GM13976 (cell line): Measurements from ENCODE around the gene N4BP3.

Experiments
- DNase-seq: peaks from one replicate; pipeline ENCODE4 v3.0.0; 2012; ENCODE audit warnings: low spot score
- in situ Hi-C: fragments of 300-500 bp; cut with MboI; formaldehyde crosslinking; loops from one replicate; pipeline ENCODE4 v1.12.0; 2022; ENCODE audit warnings: low sequenced_read_pairs, mixed read lengths, inconsistent platforms; ENCODE audit not compliant: unreplicated experiment
- TF ChIP-seq, protein P1 (sequence below): IDR thresholded peaks from 2 replicates; pipeline ENCODE4 v1.5.1; 2012; ENCODE audit warnings: borderline replicate concordance, mild to moderate bottlenecking; ENCODE audit not compliant: insufficient read depth; ENCODE audit errors: extremely low read depth, missing control alignments, control extremely low read depth

Gene N4BP3

DNA sequence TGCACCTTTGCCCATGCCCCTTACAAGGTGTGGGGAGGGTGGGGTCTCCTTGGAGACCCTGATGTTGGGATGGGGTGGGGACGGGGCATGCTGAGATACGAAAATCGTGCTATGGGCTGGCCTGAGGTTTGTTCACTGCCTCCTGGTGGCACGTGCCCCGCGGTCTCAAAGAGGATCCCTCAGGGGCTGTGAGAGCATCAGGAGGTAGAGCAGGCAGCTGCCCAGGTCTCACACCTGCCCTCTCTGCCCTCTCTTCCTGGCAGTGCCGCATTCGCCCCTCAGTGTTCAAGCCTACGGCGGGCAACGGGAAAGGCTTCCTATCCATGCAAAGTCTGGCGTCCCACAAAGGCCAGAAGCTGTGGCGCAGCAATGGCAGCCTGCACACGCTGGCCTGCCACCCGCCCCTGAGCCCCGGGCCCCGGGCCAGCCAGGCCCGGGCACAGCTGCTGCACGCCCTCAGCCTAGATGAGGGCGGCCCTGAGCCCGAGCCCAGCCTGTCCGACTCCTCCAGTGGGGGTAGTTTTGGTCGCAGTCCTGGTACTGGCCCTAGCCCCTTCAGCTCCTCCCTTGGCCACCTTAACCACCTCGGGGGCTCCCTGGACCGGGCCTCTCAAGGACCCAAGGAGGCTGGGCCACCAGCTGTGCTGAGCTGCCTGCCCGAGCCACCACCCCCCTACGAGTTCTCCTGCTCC lies 6.7 kb downstream of the N4BP3 start:
- in situ Hi-C loops: no loop called here
- TF ChIP-seq, protein P1, sequence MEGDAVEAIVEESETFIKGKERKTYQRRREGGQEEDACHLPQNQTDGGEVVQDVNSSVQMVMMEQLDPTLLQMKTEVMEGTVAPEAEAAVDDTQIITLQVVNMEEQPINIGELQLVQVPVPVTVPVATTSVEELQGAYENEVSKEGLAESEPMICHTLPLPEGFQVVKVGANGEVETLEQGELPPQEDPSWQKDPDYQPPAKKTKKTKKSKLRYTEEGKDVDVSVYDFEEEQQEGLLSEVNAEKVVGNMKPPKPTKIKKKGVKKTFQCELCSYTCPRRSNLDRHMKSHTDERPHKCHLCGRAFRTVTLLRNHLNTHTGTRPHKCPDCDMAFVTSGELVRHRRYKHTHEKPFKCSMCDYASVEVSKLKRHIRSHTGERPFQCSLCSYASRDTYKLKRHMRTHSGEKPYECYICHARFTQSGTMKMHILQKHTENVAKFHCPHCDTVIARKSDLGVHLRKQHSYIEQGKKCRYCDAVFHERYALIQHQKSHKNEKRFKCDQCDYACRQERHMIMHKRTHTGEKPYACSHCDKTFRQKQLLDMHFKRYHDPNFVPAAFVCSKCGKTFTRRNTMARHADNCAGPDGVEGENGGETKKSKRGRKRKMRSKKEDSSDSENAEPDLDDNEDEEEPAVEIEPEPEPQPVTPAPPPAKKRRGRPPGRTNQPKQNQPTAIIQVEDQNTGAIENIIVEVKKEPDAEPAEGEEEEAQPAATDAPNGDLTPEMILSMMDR: no peak
- peak; percentile 33 for DNase-seq

GRCh38 chr5:178120607-178121357 lies 7.5 kb downstream of the N4BP3 start:
- DNase-seq: peak; percentile 91
- TF ChIP-seq, protein P1: peak; percentile 67
- in situ Hi-C loops: no loop called here

DNA sequence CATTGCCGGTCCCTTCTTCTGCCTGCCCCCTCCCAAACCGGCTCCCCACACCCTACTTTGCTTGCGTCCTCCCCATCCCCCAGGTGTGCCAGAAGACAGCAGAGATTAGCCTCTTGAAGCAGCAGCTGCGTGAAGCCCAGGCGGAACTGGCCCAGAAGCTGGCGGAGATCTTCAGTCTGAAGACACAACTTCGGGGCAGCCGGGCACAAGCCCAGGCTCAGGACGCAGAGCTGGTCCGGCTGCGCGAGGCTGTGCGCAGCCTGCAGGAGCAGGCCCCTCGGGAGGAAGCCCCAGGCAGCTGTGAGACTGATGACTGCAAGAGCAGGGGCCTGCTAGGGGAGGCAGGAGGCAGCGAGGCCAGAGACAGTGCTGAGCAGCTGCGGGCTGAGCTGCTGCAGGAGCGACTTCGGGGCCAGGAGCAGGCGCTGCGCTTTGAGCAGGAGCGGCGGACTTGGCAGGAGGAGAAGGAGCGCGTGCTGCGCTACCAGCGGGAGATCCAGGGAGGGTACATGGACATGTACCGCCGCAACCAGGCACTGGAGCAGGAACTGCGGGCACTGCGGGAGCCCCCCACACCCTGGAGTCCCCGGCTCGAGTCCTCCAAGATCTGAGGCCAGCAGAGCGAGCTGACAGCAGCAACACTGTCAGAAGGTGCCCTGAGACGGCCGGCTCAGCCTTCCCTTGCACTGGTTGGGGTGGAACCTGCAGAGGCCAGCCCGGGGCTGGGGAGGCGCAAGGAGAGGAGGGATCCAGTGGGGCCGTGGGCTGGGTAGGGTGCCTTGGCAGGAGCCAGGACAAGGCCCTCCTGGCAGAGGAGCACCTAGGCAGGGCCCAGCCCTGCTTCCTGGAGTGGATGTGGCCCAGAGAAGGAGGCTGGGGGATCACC lies 8.3 kb downstream of the N4BP3 start:
- TF ChIP-seq, protein P1: no peak
- peak; percentile 15 for DNase-seq
- in situ Hi-C loops: no loop called here

GRCh38 chr5:178122346-178122745 lies 9.0 kb downstream of the N4BP3 start:
- in situ Hi-C loops: no loop called here
- no peak for DNase-seq
- TF ChIP-seq, protein P1: no peak

GRCh38 chr5:178123094-178123965 lies 10.0 kb downstream of the N4BP3 start:
- in situ Hi-C loops: no loop called here
- TF ChIP-seq, protein P1: no peak
- DNase-seq: no peak
